ENCODE measurements around the gene PKLR.
"Not testable (repeated sequence)": the region's sequence is repeated elsewhere in the genome, so short reads cannot be mapped to it uniquely, and the experiment has no call there.

Gene PKLR

DNA sequence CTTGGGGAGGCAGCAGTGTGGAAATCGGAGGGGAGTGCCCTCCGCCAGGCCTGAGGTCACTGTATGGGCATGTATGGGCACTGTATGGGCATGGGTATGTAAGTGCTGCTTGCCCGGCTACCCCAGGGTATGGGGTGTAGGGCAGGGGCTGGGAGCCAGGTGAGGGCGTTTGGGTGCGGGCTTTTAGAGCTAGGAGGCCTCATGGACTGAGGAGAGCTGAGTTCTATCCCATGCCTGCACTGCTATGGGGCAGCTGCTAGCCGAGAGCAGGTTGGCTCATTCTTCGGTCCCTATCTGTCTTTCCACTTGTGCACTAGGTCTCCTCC is 5.3 kb downstream of the PKLR start:
- TF ChIP-seq EZH2 (IDR thresholded peaks at IDR 0.05), result no peak
- TF ChIP-seq POLR2AphosphoS5 (IDR thresholded peaks at IDR 0.05; ENCODE audit: borderline replicate concordance, low read depth, low read length), result no peak
- no peak for TF ChIP-seq FOXP2 (optimal IDR thresholded peaks at IDR 0.05; ENCODE audit: control extremely low read depth, extremely low read length, insufficient read depth)
- DNase-seq (ENCODE audit: low read depth, low spot score), result no peak
- Histone ChIP-seq H3K27ac (no peak overlapping the region), H3K4me3 (no peak overlapping the region), H3K9me3 (ENCODE audit: low read depth, low read length) (no peaks in the 10 kb centered on the region), H3K36me3 (ENCODE audit: insufficient read depth, low read length) (no peaks in the 10 kb centered on the region), H3K9ac (ENCODE audit: insufficient read length) (no peak overlapping the region)

DNA sequence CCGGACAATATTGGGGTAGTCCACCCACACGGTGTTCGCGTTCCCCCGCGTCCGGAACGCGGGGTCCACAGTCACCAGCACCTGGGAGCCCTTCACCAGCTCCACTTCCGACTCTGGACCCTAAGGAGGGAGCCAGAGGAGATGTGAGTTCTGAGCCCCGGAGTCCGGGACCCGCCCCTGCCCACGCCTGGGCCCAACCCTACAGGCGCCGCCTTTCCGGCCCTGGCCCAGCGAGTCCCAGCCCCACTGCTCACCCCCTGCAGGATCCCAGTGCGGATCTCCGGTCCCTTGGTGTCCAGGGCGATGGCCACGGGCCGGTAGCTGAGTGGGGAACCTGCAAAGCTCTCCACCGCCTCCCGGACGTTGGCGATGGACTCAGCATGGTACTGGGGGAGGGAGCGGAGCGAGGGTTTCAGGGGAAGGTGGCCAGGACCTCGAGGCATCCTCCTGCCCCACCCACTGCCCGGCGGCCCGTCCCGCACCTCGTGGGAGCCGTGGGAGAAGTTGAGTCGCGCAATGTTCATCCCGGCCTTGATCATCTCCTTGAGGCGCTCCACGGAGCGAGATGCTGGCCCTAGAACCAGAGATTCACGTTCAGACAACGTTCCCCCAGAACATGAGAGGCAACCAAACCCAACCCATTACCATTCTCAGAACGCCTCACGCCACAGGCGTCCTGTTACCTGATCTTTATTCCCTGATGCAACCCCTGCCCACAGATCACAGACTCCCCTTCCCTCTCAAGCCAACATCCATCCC is 5.9 kb downstream of the PKLR start:
- Histone ChIP-seq H3K27ac (no peak overlapping the region), H3K36me3 (ENCODE audit: insufficient read depth, low read length) (no peaks in the 10 kb centered on the region), H3K4me3 (no peak overlapping the region), H3K9me3 (ENCODE audit: low read depth, low read length) (no peaks in the 10 kb centered on the region), H3K9ac (ENCODE audit: insufficient read length) (no peak overlapping the region)
- no peak for DNase-seq (ENCODE audit: low read depth, low spot score)
- TF ChIP-seq EZH2 (IDR thresholded peaks at IDR 0.05), result no peak

GRCh38 chr1:155294520-155295182 is 6.6 kb downstream of the PKLR start:
- TF ChIP-seq FOXP2 (optimal IDR thresholded peaks at IDR 0.05; ENCODE audit: control extremely low read depth, extremely low read length, insufficient read depth), result no peak
- TF ChIP-seq EZH2 (IDR thresholded peaks at IDR 0.05), result no peak
- no peak for TF ChIP-seq POLR2AphosphoS5 (IDR thresholded peaks at IDR 0.05; ENCODE audit: borderline replicate concordance, low read depth, low read length)
- Histone ChIP-seq H3K36me3 (ENCODE audit: insufficient read depth, low read length) (no peaks in the 10 kb centered on the region), H3K4me3 (no peak overlapping the region), H3K9me3 (ENCODE audit: low read depth, low read length) (no peaks in the 10 kb centered on the region), H3K9ac (ENCODE audit: insufficient read length) (no peak overlapping the region), H3K27ac (no peak overlapping the region)
- no peak for DNase-seq (ENCODE audit: low read depth, low spot score)

GRCh38 chr1:155293086-155293749 is 8.0 kb downstream of the PKLR start:
- TF ChIP-seq POLR2AphosphoS5 (IDR thresholded peaks at IDR 0.05; ENCODE audit: borderline replicate concordance, low read depth, low read length) (no peak), FOXP2 (optimal IDR thresholded peaks at IDR 0.05; ENCODE audit: control extremely low read depth, extremely low read length, insufficient read depth) (no peak), EZH2 (IDR thresholded peaks at IDR 0.05) (no peak)
- no peak overlapping the region for H3K4me3 ChIP-seq
- DNase-seq (ENCODE audit: low read depth, low spot score), result no peak
- H3K36me3 ChIP-seq (ENCODE audit: insufficient read depth, low read length), result no peaks in the 10 kb centered on the region
- no peaks in the 10 kb centered on the region for H3K9me3 ChIP-seq (ENCODE audit: low read depth, low read length)
- no peak overlapping the region for H3K9ac ChIP-seq (ENCODE audit: insufficient read length)
- H3K27ac ChIP-seq, result no peak overlapping the region

DNA sequence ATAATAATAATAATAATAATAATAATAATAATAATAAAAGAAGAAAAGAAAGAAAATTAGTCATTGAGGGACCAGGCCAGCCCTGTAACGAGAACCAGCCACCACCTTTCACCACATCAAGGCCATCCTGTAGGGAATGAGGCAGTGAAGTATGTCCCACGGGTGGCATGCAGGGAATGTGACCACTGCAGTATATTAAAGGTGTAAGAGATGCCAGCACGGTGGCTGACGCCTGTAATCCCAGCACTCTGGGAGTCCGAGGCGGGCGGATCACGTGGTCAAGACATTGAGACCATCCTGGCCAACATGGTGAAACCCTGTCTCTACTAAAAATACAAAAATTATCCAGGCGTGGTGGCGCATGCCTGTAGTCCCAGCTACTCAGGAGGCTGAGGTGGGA is 10.2 kb downstream of the PKLR start:
- H3K9ac ChIP-seq (ENCODE audit: insufficient read length); H3K9me3 ChIP-seq (ENCODE audit: low read depth, low read length); DNase-seq (ENCODE audit: low read depth, low spot score); H3K4me3 ChIP-seq; H3K36me3 ChIP-seq (ENCODE audit: insufficient read depth, low read length); H3K27ac ChIP-seq: not testable (repeated sequence)

GRCh38 chr1:155287987-155288543 is 13.2 kb downstream of the PKLR start:
- Histone ChIP-seq H3K4me3 (no peak overlapping the region), H3K9ac (ENCODE audit: insufficient read length) (no peak overlapping the region), H3K9me3 (ENCODE audit: low read depth, low read length) (no peaks in the 10 kb centered on the region), H3K27ac (no peak overlapping the region), H3K36me3 (ENCODE audit: insufficient read depth, low read length) (no peaks in the 10 kb centered on the region)
- no peak for DNase-seq (ENCODE audit: low read depth, low spot score)
- TF ChIP-seq EZH2 (IDR thresholded peaks at IDR 0.05) (no peak), POLR2AphosphoS5 (IDR thresholded peaks at IDR 0.05; ENCODE audit: borderline replicate concordance, low read depth, low read length) (no peak), FOXP2 (optimal IDR thresholded peaks at IDR 0.05; ENCODE audit: control extremely low read depth, extremely low read length, insufficient read depth) (no peak)

GRCh38 chr1:155286544-155286943 is 14.7 kb downstream of the PKLR start:
- Histone ChIP-seq H3K9ac (ENCODE audit: insufficient read length) (no peak overlapping the region), H3K27ac (no peak overlapping the region), H3K9me3 (ENCODE audit: low read depth, low read length) (no peaks in the 10 kb centered on the region), H3K36me3 (ENCODE audit: insufficient read depth, low read length) (no peaks in the 10 kb centered on the region), H3K4me3 (no peak overlapping the region)
- TF ChIP-seq FOXP2 (optimal IDR thresholded peaks at IDR 0.05; ENCODE audit: control extremely low read depth, extremely low read length, insufficient read depth) (no peak), POLR2AphosphoS5 (IDR thresholded peaks at IDR 0.05; ENCODE audit: borderline replicate concordance, low read depth, low read length) (no peak), EZH2 (IDR thresholded peaks at IDR 0.05) (no peak)
- no peak for DNase-seq (ENCODE audit: low read depth, low spot score)

- TF ChIP-seq POLR2AphosphoS5 (IDR thresholded peaks at IDR 0.05; ENCODE audit: borderline replicate concordance, low read depth, low read length) (no peak), EZH2 (IDR thresholded peaks at IDR 0.05) (no peak), FOXP2 (optimal IDR thresholded peaks at IDR 0.05; ENCODE audit: control extremely low read depth, extremely low read length, insufficient read depth) (no peak)
- H3K27ac ChIP-seq, result no peak overlapping the region
- no peak overlapping the region for H3K9ac ChIP-seq (ENCODE audit: insufficient read length)
- H3K4me3 ChIP-seq, result no peak overlapping the region
- H3K9me3 ChIP-seq (ENCODE audit: low read depth, low read length), result no peaks in the 10 kb centered on the region
- H3K36me3 ChIP-seq (ENCODE audit: insufficient read depth, low read length), result no peaks in the 10 kb centered on the region
- DNase-seq (ENCODE audit: low read depth, low spot score), result no peak
Observed at GRCh38 chr1:155285631-155286044, 15.6 kb downstream of the PKLR start.
